DOHH2 (cell line): ENCODE measurements around the gene ABLIM2.
A peak's percentile ranks its signal among the peaks of the same experiment; 100 is the strongest.

ENCODE experiments used
- H3F3A ChIP-seq: fragments of 200-600 bp; sonication (generic), shearing (Covaris generic); 2 replicates; pipeline ENCODE4 v1.6.0; 2016; ENCODE audit warnings: antibody characterized with exemption, mild to moderate bottlenecking; ENCODE audit not compliant: control insufficient read depth, insufficient read depth
- H3K27ac ChIP-seq: fragments of 200-600 bp; sonication (generic); 2 replicates; pipeline ENCODE4 v1.5.1; 2014; ENCODE audit warnings: low read depth, mild to moderate bottlenecking, low read length, moderate library complexity
- H3K27me3 ChIP-seq: fragments of 200-600 bp; sonication (generic); 2 replicates; pipeline ENCODE4 v1.6.1; 2014; ENCODE audit warnings: mild to moderate bottlenecking, low read length, mixed read lengths; ENCODE audit not compliant: control insufficient read depth
- H3K36me3 ChIP-seq: fragments of 200-600 bp; sonication (generic); 2 replicates; pipeline ENCODE4 v1.6.1; 2014; ENCODE audit warnings: mild to moderate bottlenecking, low read length, moderate library complexity, mixed read lengths; ENCODE audit not compliant: control insufficient read depth
- H3K4me1 ChIP-seq: fragments of 200-600 bp; sonication (generic); 2 replicates; pipeline ENCODE4 v1.6.1; 2014; ENCODE audit warnings: mild to moderate bottlenecking, low read length, mixed read lengths; ENCODE audit not compliant: control insufficient read depth
- H3K4me2 ChIP-seq: fragments of 200-600 bp; sonication (generic); 2 replicates; pipeline ENCODE4 v1.6.0; 2014; ENCODE audit warnings: mild to moderate bottlenecking, low read length, moderate library complexity
- H3K4me3 ChIP-seq: fragments of 200-600 bp; sonication (generic); 2 replicates; pipeline ENCODE4 v1.5.1; 2014; ENCODE audit warnings: mild to moderate bottlenecking, low read length, mixed read lengths
- H3K79me2 ChIP-seq: fragments of 200-600 bp; sonication (generic); 2 replicates; pipeline ENCODE4 v1.6.1; 2014; ENCODE audit warnings: mild to moderate bottlenecking, low read length, mixed read lengths; ENCODE audit not compliant: control insufficient read depth
- H3K9me2 ChIP-seq: fragments of 200-600 bp; sonication (generic); replicated peaks from 2 replicates; pipeline ENCODE4 v1.6.1; 2014; ENCODE audit warnings: mild to moderate bottlenecking, low read length, mixed read lengths; ENCODE audit not compliant: control insufficient read depth
- H3K9me3 ChIP-seq: fragments of 200-600 bp; sonication (generic); 2 replicates; pipeline ENCODE4 v1.6.1; 2014; ENCODE audit warnings: antibody characterized with exemption, low read length, mixed read lengths; ENCODE audit not compliant: control insufficient read depth, insufficient read depth
- H4K20me1 ChIP-seq: fragments of 200-600 bp; sonication (generic); 2 replicates; pipeline ENCODE4 v1.6.0; 2014; ENCODE audit warnings: low read depth, mild to moderate bottlenecking, antibody characterized with exemption, low read length, moderate library complexity; ENCODE audit not compliant: control insufficient read depth, insufficient read depth
- EZH2phosphoT487 ChIP-seq: fragments of 200-600 bp; sonication (generic); IDR thresholded peaks from 2 replicates; pipeline ENCODE4 v1.6.1; 2017; ENCODE audit warnings: borderline replicate concordance, mild to moderate bottlenecking, antibody characterized with exemption, low read length, moderate library complexity, mixed read lengths
- TF ChIP-seq, protein P1 (sequence below): fragments of 200-600 bp; sonication (generic); IDR thresholded peaks from one replicate; pipeline ENCODE4 v1.5.1; 2014; ENCODE audit warnings: antibody characterized with exemption, mild to moderate bottlenecking, low read depth, low read length; ENCODE audit not compliant: poor library complexity, severe bottlenecking

Gene ABLIM2

GRCh38 chr4:7987148-7987989, 171.2 kb downstream of the ABLIM2 start:
- Histone ChIP-seq H3K27me3 (no peaks in the 10 kb centered on the region), H4K20me1 (no peaks in the 10 kb centered on the region), H3K9me2 (no peaks in the 10 kb centered on the region), H3K4me1 (no peaks in the 10 kb centered on the region), H3F3A (no peaks in the 10 kb centered on the region), H3K27ac (no peak overlapping the region), H3K36me3 (no peaks in the 10 kb centered on the region), H3K9me3 (no peaks in the 10 kb centered on the region), H3K79me2 (no peaks in the 10 kb centered on the region), H3K4me2 (no peak overlapping the region), H3K4me3 (no peak overlapping the region)
- TF ChIP-seq, protein P1, sequence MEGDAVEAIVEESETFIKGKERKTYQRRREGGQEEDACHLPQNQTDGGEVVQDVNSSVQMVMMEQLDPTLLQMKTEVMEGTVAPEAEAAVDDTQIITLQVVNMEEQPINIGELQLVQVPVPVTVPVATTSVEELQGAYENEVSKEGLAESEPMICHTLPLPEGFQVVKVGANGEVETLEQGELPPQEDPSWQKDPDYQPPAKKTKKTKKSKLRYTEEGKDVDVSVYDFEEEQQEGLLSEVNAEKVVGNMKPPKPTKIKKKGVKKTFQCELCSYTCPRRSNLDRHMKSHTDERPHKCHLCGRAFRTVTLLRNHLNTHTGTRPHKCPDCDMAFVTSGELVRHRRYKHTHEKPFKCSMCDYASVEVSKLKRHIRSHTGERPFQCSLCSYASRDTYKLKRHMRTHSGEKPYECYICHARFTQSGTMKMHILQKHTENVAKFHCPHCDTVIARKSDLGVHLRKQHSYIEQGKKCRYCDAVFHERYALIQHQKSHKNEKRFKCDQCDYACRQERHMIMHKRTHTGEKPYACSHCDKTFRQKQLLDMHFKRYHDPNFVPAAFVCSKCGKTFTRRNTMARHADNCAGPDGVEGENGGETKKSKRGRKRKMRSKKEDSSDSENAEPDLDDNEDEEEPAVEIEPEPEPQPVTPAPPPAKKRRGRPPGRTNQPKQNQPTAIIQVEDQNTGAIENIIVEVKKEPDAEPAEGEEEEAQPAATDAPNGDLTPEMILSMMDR: peak; percentile 89
- TF ChIP-seq EZH2phosphoT487: no peak

DNA sequence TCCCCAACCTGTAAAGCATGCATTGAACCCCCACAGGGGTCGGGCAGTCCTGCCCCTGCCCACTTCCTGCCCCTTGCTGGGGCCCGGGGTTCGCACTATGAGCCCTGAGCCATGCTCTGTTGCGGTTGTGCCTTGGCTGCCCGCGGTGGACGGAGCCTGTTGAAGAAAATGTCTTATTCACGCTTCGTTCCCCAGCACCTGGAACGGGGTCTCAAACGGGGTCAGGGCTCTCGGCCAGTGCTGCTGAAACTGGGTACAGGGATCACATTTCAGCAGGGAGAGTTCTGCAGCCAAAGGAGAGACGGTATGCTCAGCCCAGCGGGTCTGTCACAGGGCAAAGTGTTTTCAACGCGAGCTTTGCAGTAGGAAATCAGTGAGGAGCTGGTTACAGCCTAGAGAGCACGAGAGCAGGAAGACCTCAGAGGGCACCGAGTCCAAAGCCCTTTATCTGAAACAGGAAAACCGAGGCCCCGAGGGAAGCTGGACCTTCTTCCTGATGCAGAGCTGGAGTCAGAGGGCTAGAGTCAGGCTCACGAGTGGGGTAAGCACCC, 172.6 kb downstream of the ABLIM2 start:
- Histone ChIP-seq H3K79me2 (no peaks in the 10 kb centered on the region), H3K27ac (no peak overlapping the region), H3F3A (no peaks in the 10 kb centered on the region), H3K27me3 (no peaks in the 10 kb centered on the region), H3K4me1 (no peaks in the 10 kb centered on the region), H3K4me3 (no peak overlapping the region), H3K9me3 (no peaks in the 10 kb centered on the region), H3K9me2 (no peaks in the 10 kb centered on the region), H3K4me2 (no peak overlapping the region), H4K20me1 (no peaks in the 10 kb centered on the region), H3K36me3 (no peaks in the 10 kb centered on the region)
- TF ChIP-seq, protein P1: no peak
- TF ChIP-seq EZH2phosphoT487: no peak

GRCh38 chr4:7985072-7985471, 173.5 kb downstream of the ABLIM2 start:
- no peak overlapping the region for H3K4me3 ChIP-seq
- H3K27me3 ChIP-seq: 0 out of 2 replicates have a peak, but pooled peaks cover under 1% of the 10 kb centered on the region

More at GRCh38 chr4:7985072-7985471, 173.5 kb downstream of the ABLIM2 start:
- TF ChIP-seq, protein P1: no peak
- TF ChIP-seq EZH2phosphoT487: no peak
- H3K79me2 ChIP-seq: no peaks in the 10 kb centered on the region
- no peaks in the 10 kb centered on the region for H4K20me1 ChIP-seq
- no peak overlapping the region for H3K4me2 ChIP-seq
- no peaks in the 10 kb centered on the region for H3K9me3 ChIP-seq
- H3K4me1 ChIP-seq: no peaks in the 10 kb centered on the region
- H3K36me3 ChIP-seq: no peaks in the 10 kb centered on the region
- H3K27ac ChIP-seq: no peak overlapping the region
- no peaks in the 10 kb centered on the region for H3K9me2 ChIP-seq
- H3F3A ChIP-seq: no peaks in the 10 kb centered on the region
